GM10266 (cell line): Measurements from ENCODE around the gene PARD3B.

Experiments used
- DNase-seq: peaks from one replicate; pipeline ENCODE4 v3.0.0; 2012; ENCODE audit errors: extremely low spot score
- TF ChIP-seq, protein P1 (sequence below): IDR thresholded peaks from 2 replicates; pipeline ENCODE4 v1.5.1; 2012; ENCODE audit warnings: mild to moderate bottlenecking, low read depth; ENCODE audit not compliant: control insufficient read depth, insufficient read depth; ENCODE audit errors: missing control alignments

Gene PARD3B

GRCh38 chr2:205571360-205571959, 1026.2 kb downstream of the PARD3B start:
- TF ChIP-seq, protein P1, sequence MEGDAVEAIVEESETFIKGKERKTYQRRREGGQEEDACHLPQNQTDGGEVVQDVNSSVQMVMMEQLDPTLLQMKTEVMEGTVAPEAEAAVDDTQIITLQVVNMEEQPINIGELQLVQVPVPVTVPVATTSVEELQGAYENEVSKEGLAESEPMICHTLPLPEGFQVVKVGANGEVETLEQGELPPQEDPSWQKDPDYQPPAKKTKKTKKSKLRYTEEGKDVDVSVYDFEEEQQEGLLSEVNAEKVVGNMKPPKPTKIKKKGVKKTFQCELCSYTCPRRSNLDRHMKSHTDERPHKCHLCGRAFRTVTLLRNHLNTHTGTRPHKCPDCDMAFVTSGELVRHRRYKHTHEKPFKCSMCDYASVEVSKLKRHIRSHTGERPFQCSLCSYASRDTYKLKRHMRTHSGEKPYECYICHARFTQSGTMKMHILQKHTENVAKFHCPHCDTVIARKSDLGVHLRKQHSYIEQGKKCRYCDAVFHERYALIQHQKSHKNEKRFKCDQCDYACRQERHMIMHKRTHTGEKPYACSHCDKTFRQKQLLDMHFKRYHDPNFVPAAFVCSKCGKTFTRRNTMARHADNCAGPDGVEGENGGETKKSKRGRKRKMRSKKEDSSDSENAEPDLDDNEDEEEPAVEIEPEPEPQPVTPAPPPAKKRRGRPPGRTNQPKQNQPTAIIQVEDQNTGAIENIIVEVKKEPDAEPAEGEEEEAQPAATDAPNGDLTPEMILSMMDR: no peak
- no peak for DNase-seq

DNA sequence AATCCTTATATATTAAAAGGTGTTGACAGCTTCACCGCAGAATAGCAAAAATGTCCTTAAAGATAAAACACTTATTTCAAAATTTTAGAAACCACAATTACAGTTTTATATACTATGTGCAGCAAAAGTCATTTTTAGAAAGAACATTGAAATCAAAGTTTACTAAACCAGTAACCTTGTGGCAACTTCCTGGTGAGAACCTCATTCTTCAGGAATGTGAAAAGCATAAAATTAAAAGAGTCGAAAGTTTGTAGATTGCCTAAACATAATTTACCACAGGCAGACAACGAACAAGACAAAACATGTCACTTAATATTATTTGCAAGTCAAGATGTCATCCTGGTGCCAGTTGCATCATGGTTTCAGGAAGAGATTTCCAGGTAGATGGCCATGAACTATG, 1028.7 kb downstream of the PARD3B start:
- TF ChIP-seq, protein P1: no peak
- DNase-seq: no peak

DNA sequence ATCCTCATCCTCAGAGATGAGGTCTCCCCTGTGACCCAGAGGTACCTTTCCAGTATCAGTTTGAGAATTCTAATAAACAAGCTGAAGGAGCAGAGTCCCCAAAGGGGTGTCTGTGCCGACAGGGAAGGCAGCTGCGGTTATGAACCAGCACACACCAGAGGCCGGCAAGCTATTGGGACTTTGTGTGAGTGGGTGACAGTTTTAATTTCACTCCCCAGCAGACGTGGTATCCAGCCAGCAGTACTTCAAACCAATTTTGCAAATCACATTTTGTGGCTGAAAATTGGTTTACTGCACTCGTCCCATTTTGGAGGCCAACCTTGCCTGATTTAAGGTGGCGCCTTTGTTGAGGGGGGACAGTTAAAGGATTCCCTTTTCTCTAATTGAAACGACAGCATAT, 1034.1 kb downstream of the PARD3B start:
- TF ChIP-seq, protein P1: no peak

GRCh38 chr2:205580212-205580987, 1035.1 kb downstream of the PARD3B start:
- TF ChIP-seq, protein P1: no peak
- DNase-seq: no peak

More for the DNA sequence above, 1034.1 kb downstream of the PARD3B start:
- no peak for DNase-seq

DNA sequence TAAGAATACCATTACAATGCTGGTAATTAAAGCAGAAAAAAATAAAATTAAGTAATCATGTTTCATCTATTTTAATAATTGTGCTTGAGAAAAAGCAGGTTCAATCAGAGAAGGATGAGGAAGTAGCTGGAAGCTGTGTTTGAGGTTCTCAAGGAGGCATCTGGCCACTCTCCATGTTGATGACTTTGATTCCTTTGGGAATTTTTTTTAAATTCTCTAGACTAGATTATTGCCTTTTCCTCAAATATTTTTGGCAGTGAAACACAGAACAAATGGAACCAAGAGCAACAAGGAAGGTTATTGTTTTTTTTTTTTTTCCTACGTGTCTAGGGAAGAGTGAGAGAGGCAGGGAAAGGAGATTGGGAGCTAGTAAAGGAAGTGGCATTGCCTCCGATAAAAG, 1037.1 kb downstream of the PARD3B start:
- TF ChIP-seq, protein P1: no peak
- no peak for DNase-seq

DNA sequence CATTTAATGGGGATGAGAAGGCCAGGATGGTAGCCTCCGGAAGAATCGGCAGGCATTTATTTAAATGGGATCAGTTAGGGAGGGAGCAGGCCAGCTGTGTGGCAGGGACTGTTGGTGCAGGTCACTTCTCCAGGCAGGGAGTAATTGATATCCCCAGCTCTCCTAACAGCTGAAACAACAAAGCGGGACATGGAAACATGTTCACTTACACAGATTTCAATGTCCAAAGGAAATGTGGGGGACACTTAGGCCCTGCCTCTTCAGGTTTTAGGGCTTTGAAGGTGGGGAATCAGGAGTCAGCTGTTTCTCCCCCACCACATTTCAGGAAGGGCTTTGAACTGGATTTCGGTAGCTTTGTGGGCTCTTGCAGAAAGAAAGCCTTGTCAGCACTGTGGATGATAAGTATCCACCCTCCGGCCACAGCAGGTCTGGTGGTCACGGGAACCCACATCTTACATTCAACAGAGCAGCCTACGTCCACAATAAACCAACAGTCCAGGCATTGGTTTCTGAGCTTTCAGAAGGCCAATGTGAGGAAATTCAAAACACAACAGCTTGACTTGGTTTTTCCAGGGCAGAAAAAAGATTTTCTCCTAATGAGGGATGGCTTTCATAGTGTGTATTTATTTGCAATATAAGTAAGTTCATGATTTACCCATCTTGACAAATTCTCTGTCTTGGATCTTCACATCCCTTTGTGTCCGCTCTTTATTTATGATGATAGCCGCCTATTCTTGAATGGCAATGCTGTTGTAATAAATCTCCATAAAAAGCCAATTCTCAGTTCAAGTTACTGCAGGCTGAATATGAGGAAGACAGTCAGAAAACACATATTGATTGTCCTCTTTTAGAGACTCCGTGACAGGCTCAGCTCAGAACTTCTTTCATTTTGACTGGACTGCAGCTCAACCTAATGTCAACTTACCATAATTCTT, 1040.4 kb downstream of the PARD3B start:
- TF ChIP-seq, protein P1: no peak
- DNase-seq: no peak
